Activated CD4-positive, alpha-beta T cell treated with anti-CD3 and anti-CD28 coated beads for 36 hours (primary cell): ENCODE data around the gene DEFB131B. TPM values are rescaled to one million over a fixed set of nuclear protein-coding genes. Genes with fewer than 3 reads are reported as not detected.
A peak's percentile ranks its signal among the peaks of the same experiment; 100 is the strongest.
"Not testable (repeated sequence)": the region's sequence is repeated elsewhere in the genome, so short reads cannot be mapped to it uniquely, and the experiment has no call there.

Experiments used
- ATAC-seq: fragments of 200-7000 bp; cut with Tn5 transposase; one replicate; pipeline ENCODE4 v1.10.0; 2021; ENCODE audit warnings: mild to moderate bottlenecking, moderate library complexity
- CTCF ChIA-PET: fragments of 350-600 bp; sonication (Branson Sonifier 250); formaldehyde crosslinking; loops from one replicate; lab custom pipeline; 2021; ENCODE audit warnings: antibody characterized with exemption; lab: Charles Lee
- POLR2A ChIA-PET: fragments of 350-600 bp; sonication (Branson Sonifier 250); formaldehyde crosslinking; loops from one replicate; lab custom pipeline; 2021; ENCODE audit warnings: antibody characterized with exemption, inconsistent platforms; lab: Charles Lee
- DNase-seq: peaks from one replicate; pipeline ENCODE4 v3.0.0-alpha.2; 2020
- H3K27ac Mint-ChIP-seq: one replicate; pipeline ENCODE4 v1.8.0; 2021; ENCODE audit warnings: mixed read lengths
- H3K27me3 Mint-ChIP-seq: one replicate; pipeline ENCODE4 v1.8.0; 2021; ENCODE audit warnings: mixed read lengths
- H3K36me3 Mint-ChIP-seq: one replicate; pipeline ENCODE4 v1.8.0; 2021; ENCODE audit warnings: low read depth, mixed read lengths
- H3K4me1 Mint-ChIP-seq: one replicate; pipeline ENCODE4 v1.8.0; 2021; ENCODE audit warnings: mixed read lengths
- H3K4me3 Mint-ChIP-seq: one replicate; pipeline ENCODE4 v1.8.0; 2021; ENCODE audit warnings: mild to moderate bottlenecking, moderate library complexity, mixed read lengths
- H3K9me3 Mint-ChIP-seq: one replicate; pipeline ENCODE4 v1.8.0; 2021; ENCODE audit warnings: low read depth, mixed read lengths
- intact Hi-C, 2 experiments: fragments of 100-400 bp; cut with DNase I in 1 of 2; cut with micrococcal nuclease in 1 of 2; formaldehyde crosslinking; loops; one replicate each; pipeline versions ENCODE4 v1.14.2 to v1.15.1; 2022 to 2024; cut with DNase I, micrococcal nuclease
- total RNA-seq, 2 experiments: library from RNA; stranded (reverse); gene quantifications; one replicate each; pipeline ENCODE4 v1.2.3, GENCODE V29; 2021

Gene DEFB131B
- not detected for total RNA-seq

DNA sequence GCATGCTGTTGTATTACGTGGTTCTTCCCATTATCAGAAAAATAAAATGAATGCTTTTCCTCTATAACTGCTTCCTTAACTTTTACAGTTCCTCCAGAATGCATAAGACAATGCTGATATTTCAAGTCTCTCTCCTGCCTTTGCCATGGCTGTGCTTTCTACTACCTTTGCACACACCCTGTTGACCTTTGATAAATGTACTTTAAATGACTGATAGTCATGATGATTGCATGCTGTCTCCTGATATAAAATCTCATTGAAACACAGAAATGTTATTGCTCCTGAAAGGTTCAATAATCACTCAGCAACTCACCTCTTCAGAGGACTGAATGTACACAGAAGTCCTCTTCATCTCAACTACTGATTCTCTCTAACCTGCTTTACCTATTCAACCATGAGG, at the start of gene DEFB131B:
TSS of gene DEFB131B (plus strand) at position 395 of the 400 bp plus-strand sequence. CDS start at position 395, 0 bp downstream.
- POLR2A ChIA-PET, H3K27me3 Mint-ChIP-seq, H3K4me3 Mint-ChIP-seq, H3K4me1 Mint-ChIP-seq, DNase-seq, H3K27ac Mint-ChIP-seq, CTCF ChIA-PET, ATAC-seq, intact Hi-C loops, H3K9me3 Mint-ChIP-seq: not testable (repeated sequence)
- H3K36me3 Mint-ChIP-seq, result peaks cover 25% of the 10 kb centered on the region

GRCh38 chr11:71829247-71829646, 49.0 kb upstream of the DEFB131B start:
- CTCF ChIA-PET, ATAC-seq, H3K9me3 Mint-ChIP-seq, DNase-seq, intact Hi-C loops, POLR2A ChIA-PET, H3K4me1 Mint-ChIP-seq, H3K27ac Mint-ChIP-seq, H3K36me3 Mint-ChIP-seq, H3K27me3 Mint-ChIP-seq, H3K4me3 Mint-ChIP-seq: not testable (repeated sequence)

GRCh38 chr11:71829686-71830085, 48.6 kb upstream of the DEFB131B start:
- H3K27ac Mint-ChIP-seq, H3K4me1 Mint-ChIP-seq, H3K4me3 Mint-ChIP-seq, CTCF ChIA-PET, H3K36me3 Mint-ChIP-seq, POLR2A ChIA-PET, ATAC-seq, H3K27me3 Mint-ChIP-seq, DNase-seq, intact Hi-C loops, H3K9me3 Mint-ChIP-seq: not testable (repeated sequence)

- H3K9me3 Mint-ChIP-seq, H3K27ac Mint-ChIP-seq, POLR2A ChIA-PET, H3K4me1 Mint-ChIP-seq, CTCF ChIA-PET, H3K27me3 Mint-ChIP-seq, DNase-seq, ATAC-seq, intact Hi-C loops, H3K4me3 Mint-ChIP-seq, H3K36me3 Mint-ChIP-seq: not testable (repeated sequence)
These were observed 45.4 kb upstream of the DEFB131B start, which contains the start of gene DEFB108B for GRCh38 chr11:71832811-71833210. TSS of gene DEFB108B (plus strand) at chr11:71833200. CDS start at chr11:71833200, 0 bp downstream.

GRCh38 chr11:71842720-71843119, 35.5 kb upstream of the DEFB131B start:
- not testable (repeated sequence) for H3K9me3 Mint-ChIP-seq

GRCh38 chr11:71843355-71843754, 34.9 kb upstream of the DEFB131B start:
- POLR2A ChIA-PET, H3K27ac Mint-ChIP-seq, H3K36me3 Mint-ChIP-seq, H3K4me1 Mint-ChIP-seq, H3K9me3 Mint-ChIP-seq, H3K4me3 Mint-ChIP-seq, intact Hi-C loops, ATAC-seq, H3K27me3 Mint-ChIP-seq, DNase-seq: not testable (repeated sequence)
- CTCF ChIA-PET, result interaction anchor here (0.8 kb wide), 1 partner anchor 43 kb away, joined by 3 read pairs; no protein-coding TSS in a partner anchor

More at GRCh38 chr11:71842720-71843119, 35.5 kb upstream of the DEFB131B start:
- intact Hi-C loops, H3K4me1 Mint-ChIP-seq, H3K4me3 Mint-ChIP-seq, H3K27ac Mint-ChIP-seq, H3K36me3 Mint-ChIP-seq, ATAC-seq, POLR2A ChIA-PET, H3K27me3 Mint-ChIP-seq, DNase-seq: not testable (repeated sequence)
- CTCF ChIA-PET, result interaction anchor here (0.7 kb wide), 1 partner anchor 1701 kb away, joined by 3 read pairs; no protein-coding TSS in a partner anchor

GRCh38 chr11:71843858-71844257, 34.4 kb upstream of the DEFB131B start:
- Mint-ChIP-seq H3K4me1 (no peaks in the 10 kb centered on the region), H3K36me3 (no peaks in the 10 kb centered on the region), H3K9me3 (peaks cover 4% of the 10 kb centered on the region), H3K27ac (no peak overlapping the region), H3K27me3 (no peaks in the 10 kb centered on the region), H3K4me3 (no peak overlapping the region)
- DNase-seq (no peak), ATAC-seq (no peak)
- intact Hi-C loops, result no loop called here
- ChIA-PET CTCF (interaction anchor here (0.8 kb wide), 1 partner anchor 44 kb away, joined by 3 read pairs; no protein-coding TSS in a partner anchor), POLR2A (no interaction called here)

- peaks cover 11% of the 10 kb centered on the region for H3K36me3 Mint-ChIP-seq
- not testable (repeated sequence) for H3K27ac Mint-ChIP-seq, ATAC-seq
These were observed 24.4 kb upstream of the DEFB131B start for GRCh38 chr11:71853895-71854294.

GRCh38 chr11:71855880-71856279, 22.4 kb upstream of the DEFB131B start:
- ATAC-seq, H3K27me3 Mint-ChIP-seq, H3K4me1 Mint-ChIP-seq, H3K36me3 Mint-ChIP-seq, CTCF ChIA-PET, POLR2A ChIA-PET, H3K4me3 Mint-ChIP-seq, H3K27ac Mint-ChIP-seq, intact Hi-C loops, H3K9me3 Mint-ChIP-seq, DNase-seq: not testable (repeated sequence)

More at GRCh38 chr11:71853895-71854294, 24.4 kb upstream of the DEFB131B start:
- POLR2A ChIA-PET, intact Hi-C loops, H3K27me3 Mint-ChIP-seq, DNase-seq, CTCF ChIA-PET, H3K4me1 Mint-ChIP-seq, H3K4me3 Mint-ChIP-seq: not testable (repeated sequence)
- H3K9me3 Mint-ChIP-seq, result peaks cover 11% of the 10 kb centered on the region

DNA sequence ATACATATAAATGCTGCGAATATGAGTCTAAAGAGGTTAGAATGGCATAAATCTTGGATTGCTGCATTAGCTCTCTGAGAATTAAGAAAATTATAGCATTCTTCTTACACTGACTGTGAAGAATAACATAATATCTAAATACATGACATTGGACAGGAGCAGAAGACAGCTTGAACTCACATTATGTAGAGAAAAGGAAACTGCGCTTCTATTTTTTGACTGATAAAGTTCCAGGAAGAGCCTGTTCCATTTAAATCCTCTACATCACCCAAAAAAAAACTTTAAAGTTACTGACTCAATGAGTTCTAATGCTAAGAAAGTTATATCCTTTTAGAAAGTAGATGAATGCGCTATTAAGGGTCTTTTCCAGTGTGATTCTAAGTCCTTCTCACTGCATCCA, 17.4 kb upstream of the DEFB131B start:
- intact Hi-C loops, POLR2A ChIA-PET, H3K4me1 Mint-ChIP-seq, CTCF ChIA-PET, DNase-seq, H3K36me3 Mint-ChIP-seq, ATAC-seq, H3K4me3 Mint-ChIP-seq, H3K27me3 Mint-ChIP-seq, H3K9me3 Mint-ChIP-seq, H3K27ac Mint-ChIP-seq: not testable (repeated sequence)

- POLR2A ChIA-PET, H3K4me1 Mint-ChIP-seq, H3K36me3 Mint-ChIP-seq, H3K27ac Mint-ChIP-seq, H3K27me3 Mint-ChIP-seq, H3K9me3 Mint-ChIP-seq, H3K4me3 Mint-ChIP-seq: not testable (repeated sequence)
- ATAC-seq (peak; percentile 85), DNase-seq (peak; percentile 29)
- CTCF ChIA-PET, result interaction anchor here (0.6 kb wide), 1 partner anchor 477 kb away, joined by 3 read pairs; no protein-coding TSS in a partner anchor
- intact Hi-C loops, result loop anchor here in 1 of 2 experiments (1.0 kb wide), 1 partner anchor 47 kb away; no protein-coding TSS in a partner anchor
These were observed 14.2 kb upstream of the DEFB131B start for GRCh38 chr11:71863978-71864627.

DNA sequence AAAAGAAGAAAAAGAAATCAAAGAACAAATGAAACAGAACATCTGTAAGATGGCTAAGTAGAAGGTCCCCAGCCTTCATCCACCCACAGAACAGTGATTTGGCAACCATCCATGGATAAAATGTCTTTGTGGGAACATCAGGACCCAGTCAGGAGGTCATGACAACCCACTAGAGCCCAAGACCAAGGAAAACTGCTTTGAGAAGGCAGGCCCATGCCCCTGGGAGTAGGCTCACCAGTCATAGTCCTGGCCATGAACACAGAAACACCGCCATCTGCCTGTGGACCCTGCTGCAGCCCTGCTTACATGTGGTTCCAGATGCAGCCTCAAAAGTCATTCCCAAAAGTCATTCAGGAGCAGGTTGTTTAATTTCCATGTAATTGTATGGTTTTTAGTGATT, 11.0 kb upstream of the DEFB131B start:
- H3K36me3 Mint-ChIP-seq, result peaks cover 10% of the 10 kb centered on the region
- H3K27ac Mint-ChIP-seq, DNase-seq, H3K4me1 Mint-ChIP-seq, POLR2A ChIA-PET, H3K27me3 Mint-ChIP-seq, CTCF ChIA-PET, ATAC-seq, intact Hi-C loops, H3K9me3 Mint-ChIP-seq, H3K4me3 Mint-ChIP-seq: not testable (repeated sequence)
